Renal cortex interstitium (tissue), 11 donors: ENCODE results near the gene MYO15A. TPM values are rescaled to one million over a fixed set of nuclear protein-coding genes. Genes with fewer than 3 reads are reported as not detected.

ENCODE experiments used
- DNase-seq, 11 donors: peaks; one replicate each; pipeline ENCODE4 v3.0.0-alpha.2; 2013; ENCODE audit warnings: low read depth in 9 of 11, low spot score in 4 of 11; ENCODE audit errors: extremely low read depth in 1 of 11
- polyA plus RNA-seq, 3 donors: library from polyadenylated mRNA; unstranded; fragments of 120-200 nt; gene quantifications; one replicate each; pipeline ENCODE4 v1.2.1, GENCODE V29; 2013; ENCODE audit not compliant: insufficient read length in 3 of 3

The MYO15A gene
- polyA plus RNA-seq, 3 donors: 2.4 to 5.9 (median 4.5) TPM

DNA sequence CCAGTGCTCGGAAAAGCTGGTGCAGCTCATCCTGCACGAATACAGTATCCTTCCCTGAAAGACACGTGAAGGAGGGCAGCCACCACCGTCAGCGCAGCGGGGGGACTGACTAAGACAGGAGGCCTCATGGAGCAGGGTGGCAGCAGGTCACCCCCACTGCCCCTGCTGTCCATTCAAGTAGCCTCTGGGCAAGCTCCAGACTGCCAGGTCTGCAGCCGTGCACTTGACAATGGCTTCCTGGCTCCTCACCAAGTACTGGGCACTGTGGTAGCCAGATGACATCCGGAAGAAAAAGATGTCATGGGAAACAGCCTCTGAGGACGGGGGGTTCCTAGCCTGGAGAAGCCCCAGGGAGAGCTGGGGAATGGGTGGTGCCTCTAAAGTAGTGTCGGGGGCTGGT, 7.9 kb upstream of the MYO15A start:
- DNase-seq: no peak

DNA sequence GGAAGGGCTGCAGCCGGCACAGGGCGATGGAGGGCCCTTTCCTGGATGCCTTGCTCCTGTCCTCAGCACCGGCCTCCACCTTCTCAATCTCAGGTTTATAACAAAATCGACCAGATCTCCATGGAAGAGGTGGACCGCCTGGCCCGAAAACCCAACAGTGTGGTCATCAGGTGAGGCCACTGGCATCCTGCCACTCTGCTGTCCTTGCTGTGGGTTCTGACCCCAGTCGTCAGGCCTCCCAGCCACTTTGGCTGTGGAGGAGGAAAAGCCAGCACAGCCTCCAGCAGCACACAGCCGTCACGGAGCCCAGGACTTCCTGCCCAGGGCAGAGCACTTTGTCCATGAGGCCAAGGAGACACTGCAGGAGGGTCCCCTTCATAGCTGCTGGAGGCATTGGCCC, 6.7 kb upstream of the MYO15A start:
- no peak for DNase-seq

DNA sequence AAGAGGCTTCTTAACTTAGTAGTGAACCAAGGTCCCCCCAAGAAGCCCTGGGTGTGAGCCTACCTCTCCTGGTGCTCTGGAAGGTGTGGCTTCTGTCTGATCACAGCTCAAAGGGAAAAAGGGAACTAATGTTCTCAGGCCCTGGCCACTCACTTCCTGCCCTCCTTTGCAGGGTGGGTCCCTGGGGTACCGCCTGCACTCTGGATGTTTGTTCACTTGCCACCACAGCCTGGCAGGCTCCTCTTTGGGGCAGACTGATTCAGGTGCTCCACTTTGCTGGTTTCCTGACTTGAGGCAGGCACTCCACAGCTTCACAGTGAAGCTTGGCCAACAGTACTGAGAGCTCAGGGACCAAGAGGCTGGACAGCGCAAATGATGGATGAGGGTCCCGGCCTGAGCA, 5.9 kb upstream of the MYO15A start:
- DNase-seq: no peak

DNA sequence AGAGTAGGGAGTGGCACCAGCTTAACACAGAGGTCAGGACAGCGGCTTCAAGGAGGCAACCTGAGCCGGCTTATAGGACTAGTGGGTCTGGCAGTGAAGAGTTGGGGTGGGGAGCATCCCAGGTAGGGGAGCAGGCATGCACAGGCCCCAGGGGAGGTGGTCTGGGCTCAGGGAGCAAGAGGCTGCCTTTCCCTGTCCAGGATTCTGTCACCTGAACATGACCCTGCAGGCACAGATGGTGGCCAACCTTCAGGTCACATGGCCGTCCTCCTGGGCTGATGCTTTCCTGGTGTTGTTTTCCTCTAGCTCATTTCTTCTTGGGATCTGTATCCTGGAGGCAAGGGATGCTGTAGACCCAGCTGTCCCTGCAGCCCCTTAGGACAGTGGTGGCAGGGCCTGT, 3.5 kb upstream of the MYO15A start:
- DNase-seq: no peak

DNA sequence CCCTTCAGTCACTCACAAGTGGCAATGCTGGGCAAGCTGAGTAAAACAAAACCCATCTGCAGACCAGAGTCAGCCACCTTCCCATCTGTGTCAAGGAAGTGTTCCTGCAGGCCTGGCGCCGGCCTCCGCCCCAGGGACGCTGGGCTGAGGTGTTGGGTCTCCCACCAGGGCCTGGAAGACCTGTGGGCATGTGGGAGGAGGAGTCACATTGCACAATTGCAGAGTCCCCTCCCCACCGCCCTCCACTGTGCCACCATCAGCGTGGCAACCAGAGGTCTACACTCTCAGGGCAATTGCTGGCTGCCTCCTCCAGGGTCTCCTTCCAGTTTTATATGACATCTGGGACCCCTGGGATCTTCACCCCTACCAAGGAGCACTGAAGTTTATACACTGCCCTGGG, 3.0 kb upstream of the MYO15A start:
- no peak for DNase-seq

DNA sequence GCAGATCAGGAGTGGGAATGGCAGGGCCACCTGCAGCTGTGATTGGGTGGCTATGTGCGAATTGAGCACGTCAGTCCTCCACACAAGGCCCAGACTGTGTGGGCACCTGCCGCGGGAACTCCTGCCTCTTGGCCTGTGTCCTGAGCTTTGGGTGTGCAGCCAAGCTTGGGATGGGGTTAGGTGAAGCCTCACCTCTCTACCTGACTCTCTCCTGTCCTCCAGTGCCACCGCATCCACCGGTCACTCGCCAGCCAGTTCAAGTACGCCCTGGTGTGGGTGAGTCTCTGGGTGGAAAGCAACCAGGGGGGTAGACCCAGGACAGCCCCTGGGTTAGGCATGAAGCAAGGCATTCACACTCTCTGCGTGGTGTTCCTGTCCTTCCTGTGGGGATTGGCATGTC, 2.3 kb upstream of the MYO15A start:
- DNase-seq: no peak

DNA sequence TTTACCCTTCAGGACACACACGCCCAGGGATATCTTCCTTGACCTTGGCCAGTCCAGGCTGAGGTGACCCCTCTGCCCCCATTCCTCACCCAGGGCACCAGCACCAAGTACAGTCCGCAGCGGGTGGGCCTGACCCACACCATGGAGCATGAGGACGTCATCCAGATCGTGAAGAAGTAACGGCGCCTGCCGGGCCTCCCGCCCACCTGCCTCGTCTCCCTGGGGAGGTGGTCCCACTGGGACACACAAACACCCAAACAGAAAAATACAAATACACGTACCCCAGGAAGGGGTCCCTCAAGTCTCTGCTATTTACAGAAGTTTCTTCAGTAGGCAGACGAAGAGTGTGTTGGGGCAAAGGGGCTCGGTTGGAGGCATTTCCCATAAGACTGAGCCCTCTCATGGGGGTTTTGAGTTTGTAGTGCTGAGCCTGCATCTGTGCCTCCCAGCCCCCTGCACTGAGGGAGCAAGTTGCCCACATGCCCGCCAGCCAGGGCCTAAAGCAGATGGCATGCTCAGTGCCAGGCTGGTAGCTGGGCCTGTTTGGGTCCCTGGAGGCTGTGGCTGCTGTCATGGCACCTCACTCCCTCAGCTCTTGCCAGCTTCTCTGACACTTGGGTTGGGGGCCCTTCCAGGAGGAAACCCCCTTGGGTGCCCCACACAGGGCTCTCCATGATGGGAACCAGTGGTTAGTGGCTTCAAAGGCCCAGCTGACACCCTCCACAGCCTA, 1.3 kb upstream of the MYO15A start:
- DNase-seq: no peak

DNA sequence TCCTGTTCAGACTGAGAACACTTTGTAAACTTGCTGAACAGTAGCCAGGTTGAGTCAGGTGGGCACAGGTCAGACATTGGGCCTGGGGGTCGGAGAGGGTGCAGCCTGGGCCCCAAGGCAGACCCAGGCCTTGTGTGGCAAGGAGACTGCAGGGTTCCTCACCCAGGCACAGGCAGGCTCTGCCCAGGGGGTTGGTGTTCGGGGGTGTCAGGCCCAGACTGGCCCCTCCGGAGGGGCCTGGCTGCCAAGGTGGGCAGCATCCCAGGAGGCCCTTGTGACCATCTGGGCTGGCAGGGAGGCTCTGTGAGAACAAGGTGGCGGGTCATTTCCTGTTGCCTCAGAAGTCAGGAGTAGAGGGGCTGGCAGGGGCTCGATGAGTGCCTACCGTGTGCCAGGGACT, 585 bp upstream of the MYO15A start:
- DNase-seq: no peak

DNA sequence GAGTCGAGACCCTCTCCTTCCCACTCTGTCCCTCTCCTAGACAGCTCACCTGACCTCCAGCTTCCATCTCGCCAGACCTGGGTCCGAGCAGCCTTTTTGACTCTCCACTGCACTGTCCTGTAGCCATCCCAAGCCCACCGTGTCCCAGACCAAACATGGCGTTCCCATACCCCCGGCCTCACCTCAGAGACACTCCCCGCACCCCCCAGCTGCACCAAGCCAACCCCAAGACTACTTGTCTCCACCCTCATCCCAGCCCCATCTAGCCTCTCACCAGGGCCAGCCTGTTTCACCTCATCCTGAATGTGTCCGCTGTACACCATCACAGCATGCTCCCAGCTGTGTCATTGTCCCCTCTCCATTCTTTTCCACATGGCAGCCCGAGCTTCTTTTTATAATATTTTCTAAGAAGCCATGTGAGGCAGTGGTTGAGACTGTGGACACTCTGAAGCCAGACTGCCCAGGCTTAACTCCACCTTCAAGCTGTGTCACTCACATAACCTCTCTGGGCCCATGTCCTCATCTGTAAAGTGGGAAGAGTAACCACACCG, 1.5 kb downstream of the MYO15A start:
- no peak for DNase-seq

DNA sequence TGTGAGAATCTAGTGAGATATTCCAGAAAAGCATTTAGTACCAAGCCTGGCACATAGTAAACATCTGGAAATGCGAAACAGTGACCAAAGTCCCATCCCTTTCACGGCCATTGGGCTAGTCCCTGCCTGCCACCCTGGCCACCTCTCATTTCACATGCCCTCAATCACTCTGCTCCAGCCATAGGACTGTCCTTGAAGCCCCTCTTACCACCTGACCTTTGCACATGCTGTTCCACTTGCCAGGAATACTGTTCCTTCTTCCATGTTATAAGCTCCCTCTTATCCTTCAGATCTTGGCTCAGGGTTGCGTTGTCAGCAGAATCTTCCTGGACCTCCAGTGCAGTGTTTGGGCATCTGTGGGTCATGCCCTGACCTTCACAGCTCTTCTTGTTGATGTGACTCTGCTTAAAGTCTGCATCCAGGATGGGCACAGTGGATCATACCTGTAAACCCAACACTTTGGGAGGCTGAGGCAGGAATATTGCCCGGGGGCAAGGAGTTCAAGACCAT, 2.1 kb downstream of the MYO15A start:
- DNase-seq: no peak

DNA sequence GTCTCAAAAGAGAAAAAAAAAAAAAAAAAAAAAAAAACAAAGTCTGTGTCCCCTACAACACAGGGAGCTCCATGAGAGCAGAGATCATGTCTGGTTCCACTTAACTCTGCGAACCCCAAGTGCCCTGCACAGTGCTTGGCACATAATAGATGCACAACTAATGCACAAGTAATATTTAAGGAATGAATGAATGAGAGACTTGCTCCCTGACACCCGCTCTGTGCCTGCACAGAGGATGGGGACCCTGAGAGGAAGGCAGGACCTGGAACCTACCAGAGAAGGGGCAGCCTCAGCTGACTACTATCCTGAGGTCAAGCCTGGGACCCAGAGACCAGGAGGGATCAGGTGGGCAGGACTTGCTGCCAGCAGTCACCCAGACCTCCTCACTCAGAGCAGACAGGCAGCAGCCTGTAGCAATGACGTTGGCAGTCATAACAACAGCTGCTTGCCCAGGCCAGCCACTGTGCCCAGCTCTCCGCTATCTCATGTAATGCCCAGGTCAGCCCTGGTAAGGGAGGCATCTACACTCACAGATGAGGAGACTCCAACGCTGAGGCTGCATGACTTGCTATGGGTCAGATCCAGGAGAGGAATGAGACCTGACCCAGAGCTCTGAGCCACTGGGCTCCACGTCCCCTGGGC, 2.9 kb downstream of the MYO15A start:
- no peak for DNase-seq

DNA sequence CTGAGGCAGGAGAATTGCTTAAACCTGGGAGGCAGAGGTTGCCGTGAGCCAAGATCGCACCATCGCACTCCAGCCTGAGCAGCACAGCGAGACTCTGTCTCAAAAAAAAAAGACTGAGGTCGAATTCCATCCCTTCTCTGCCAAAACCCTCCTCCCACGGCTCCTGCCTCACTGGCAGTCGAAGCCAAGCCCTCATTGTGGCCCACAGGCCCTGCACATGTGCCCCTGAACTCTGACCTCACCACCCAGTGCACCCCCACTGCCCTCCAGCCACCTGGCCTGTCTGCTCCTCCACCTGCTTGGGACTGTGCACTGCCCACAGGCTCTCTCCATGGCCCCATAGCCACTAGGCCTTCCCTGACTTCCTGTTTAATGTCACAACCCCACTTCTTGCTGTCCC, 7.0 kb downstream of the MYO15A start:
- DNase-seq: no peak

DNA sequence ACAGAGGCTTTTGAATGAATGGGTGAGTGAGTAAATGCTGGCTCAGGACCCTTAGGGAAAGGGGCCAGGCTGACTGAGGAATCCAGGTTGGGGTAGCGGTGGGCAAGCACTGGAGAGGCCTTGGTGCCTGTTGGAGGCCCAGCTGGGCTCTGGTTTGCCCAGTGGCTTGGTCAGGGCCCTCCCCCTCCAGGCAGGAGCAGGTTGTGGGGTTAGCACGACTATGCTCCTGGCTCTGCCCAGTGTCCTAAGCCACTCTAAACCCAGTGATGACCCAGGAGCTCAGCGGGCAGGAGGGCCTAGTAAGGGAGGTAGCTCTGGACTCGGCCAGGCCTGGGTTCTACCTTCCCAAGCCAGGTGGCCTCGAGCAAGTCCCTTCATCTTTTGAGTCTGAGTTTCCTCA, 7.5 kb downstream of the MYO15A start:
- DNase-seq: no peak

DNA sequence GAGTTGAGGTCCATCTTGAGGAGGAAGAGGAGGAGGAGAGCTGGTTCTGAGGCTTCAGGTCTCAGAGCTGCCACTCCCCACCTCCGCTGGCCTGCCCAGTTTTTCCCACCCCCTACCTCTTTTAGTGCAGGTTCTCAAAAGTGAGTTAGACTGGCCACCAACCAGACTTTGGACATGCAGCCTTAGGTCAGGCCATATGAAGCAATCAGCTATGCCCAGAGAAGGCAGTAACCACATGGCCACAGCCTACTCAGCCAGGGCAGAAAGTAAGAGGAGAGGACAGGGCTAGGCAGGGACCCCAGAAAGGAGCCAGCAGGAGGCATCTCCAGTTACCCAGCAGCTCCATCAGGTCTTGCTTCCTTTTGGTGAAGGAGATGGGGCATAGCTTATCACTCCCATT, 9.0 kb downstream of the MYO15A start:
- DNase-seq: no peak

DNA sequence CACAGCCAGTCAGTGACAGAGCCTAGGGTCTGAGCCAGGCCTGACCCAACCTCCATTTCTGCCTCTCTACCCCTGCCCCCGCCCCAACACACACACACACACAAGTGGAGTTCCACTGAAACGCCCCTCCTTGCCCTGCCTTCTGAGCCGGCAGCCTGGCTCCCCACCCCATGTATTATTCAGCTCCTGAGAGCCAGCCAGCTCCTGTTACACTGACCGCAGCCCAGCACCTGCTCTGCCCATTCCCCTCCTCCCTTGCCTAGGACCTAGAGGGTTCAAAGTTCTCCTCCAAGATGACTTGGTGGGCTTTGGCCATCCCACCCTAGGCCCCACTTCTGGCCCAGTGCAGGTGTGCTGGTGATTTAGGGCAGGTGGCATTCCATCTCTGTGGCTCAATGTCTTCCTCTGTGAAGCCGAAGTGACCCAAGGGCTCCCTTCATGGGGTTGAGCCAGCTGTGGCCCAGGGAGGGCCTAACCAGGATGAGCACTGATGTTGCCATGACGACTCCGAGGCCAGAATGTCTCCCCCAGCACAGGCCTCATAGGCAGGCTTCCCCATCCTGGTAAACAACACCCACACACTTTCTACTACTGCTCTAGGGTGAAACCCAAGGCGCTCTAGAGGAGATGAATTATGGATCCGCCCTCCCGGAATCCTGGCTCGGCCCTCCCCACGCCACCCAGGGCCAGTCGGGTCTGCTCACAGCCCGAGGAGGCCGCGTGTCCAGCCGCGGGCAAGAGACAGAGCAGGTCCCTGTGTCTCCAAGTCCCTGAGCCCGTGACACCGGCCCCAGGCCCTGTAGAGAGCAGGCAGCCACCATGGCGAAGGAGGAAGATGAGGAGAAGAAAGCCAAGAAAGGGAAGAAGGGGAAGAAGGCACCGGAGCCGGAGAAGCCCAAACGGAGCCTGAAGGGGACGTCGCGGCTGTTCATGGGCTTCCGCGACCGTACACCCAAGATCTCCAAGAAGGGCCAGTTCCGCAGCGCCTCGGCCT, 9.7 kb downstream of the MYO15A start:
- DNase-seq: peak in 3 of 11 donors; percentile 30 to 46 (median 39)

DNA sequence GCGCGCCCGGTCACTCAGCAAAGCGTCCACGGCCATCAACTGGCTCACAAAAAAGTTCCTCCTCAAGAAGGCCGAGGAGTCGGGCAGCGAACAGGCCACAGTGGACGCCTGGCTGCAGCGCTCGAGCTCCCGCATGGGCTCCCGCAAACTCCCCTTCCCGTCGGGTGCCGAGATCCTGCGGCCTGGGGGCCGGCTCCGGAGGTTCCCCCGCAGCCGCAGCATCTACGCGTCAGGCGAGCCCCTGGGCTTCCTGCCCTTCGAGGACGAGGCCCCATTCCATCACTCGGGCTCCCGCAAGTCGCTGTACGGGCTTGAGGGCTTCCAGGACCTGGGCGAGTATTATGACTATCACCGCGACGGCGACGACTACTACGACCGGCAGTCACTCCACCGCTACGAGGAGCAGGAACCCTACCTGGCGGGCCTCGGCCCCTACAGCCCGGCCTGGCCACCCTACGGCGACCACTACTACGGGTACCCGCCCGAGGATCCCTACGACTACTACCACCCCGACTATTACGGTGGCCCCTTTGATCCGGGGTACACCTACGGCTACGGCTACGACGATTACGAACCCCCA, 10.7 kb downstream of the MYO15A start:
- no peak for DNase-seq

DNA sequence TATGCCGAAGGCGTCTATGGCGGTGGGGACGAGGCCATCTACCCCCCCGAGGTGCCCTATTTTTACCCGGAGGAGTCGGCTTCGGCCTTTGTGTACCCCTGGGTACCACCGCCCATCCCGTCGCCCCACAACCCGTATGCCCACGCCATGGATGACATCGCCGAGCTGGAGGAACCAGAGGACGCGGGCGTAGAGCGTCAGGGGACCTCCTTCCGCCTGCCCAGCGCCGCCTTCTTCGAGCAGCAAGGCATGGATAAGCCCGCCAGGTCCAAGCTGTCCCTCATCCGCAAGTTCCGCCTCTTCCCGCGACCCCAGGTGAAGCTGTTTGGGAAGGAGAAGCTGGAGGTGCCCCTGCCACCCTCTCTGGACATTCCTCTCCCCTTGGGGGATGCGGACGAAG, 11.4 kb downstream of the MYO15A start:
- no peak for DNase-seq

DNA sequence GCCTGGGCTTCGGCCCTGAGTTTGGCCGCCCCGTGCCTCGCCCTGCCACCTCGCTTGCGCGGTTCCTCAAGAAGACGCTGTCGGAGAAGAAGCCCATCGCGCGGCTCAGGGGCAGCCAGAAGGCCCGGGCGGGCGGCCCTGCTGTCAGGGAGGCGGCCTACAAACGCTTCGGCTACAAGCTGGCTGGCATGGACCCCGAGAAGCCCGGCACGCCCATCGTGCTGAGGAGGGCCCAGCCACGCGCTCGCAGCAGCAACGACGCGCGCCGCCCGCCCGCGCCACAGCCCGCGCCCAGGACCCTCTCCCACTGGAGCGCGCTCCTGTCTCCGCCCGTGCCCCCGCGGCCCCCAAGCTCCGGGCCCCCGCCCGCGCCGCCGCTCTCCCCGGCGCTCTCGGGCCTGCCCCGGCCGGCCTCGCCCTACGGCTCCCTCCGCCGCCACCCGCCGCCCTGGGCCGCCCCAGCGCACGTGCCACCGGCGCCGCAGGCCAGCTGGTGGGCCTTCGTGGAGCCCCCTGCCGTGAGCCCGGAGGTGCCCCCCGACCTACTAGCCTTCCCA, 12.0 kb downstream of the MYO15A start:
- no peak for DNase-seq
